Fibroblast of lung (primary cell): Measurements from ENCODE around the gene SEMA3D.

Experiments
- EZH2 ChIP-seq: IDR thresholded peaks from 2 replicates; pipeline ENCODE4 v1.5.1; 2012; ENCODE audit warnings: low read length, control low read depth, mild to moderate bottlenecking; ENCODE audit errors: missing control alignments
- TF ChIP-seq, protein P1 (sequence below), 2 donors: IDR thresholded peaks in 1 of 2; conservative IDR thresholded peaks in 1 of 2; 1 replicate in 1 of 2; 2 replicates in 1 of 2; pipeline ENCODE4 v1.5.1; 2011 to 2012; ENCODE audit warnings: low read length in 2 of 2, control low read depth in 1 of 2, inconsistent platforms in 1 of 2, low read depth in 1 of 2, mild to moderate bottlenecking in 1 of 2

DNA sequence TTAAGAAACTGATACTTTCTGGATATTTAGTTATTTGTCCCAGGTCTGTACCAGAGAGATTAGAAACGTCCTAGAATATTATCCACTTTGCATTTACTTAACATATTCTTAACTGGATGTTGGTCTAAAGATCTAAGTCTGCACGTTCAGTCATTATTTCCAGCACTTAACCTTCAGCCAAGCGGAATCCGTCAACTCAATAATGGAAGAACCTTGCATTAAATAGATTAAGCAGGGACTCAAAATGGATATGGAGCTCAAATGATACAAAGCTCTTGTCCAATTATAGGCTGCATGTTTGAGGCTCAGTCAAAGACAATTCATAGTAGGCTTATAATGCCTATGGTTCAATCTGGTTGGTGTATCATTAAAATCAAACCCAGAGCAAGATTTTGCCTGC, 162.9 kb downstream of the SEMA3D start:
- TF ChIP-seq, protein P1, sequence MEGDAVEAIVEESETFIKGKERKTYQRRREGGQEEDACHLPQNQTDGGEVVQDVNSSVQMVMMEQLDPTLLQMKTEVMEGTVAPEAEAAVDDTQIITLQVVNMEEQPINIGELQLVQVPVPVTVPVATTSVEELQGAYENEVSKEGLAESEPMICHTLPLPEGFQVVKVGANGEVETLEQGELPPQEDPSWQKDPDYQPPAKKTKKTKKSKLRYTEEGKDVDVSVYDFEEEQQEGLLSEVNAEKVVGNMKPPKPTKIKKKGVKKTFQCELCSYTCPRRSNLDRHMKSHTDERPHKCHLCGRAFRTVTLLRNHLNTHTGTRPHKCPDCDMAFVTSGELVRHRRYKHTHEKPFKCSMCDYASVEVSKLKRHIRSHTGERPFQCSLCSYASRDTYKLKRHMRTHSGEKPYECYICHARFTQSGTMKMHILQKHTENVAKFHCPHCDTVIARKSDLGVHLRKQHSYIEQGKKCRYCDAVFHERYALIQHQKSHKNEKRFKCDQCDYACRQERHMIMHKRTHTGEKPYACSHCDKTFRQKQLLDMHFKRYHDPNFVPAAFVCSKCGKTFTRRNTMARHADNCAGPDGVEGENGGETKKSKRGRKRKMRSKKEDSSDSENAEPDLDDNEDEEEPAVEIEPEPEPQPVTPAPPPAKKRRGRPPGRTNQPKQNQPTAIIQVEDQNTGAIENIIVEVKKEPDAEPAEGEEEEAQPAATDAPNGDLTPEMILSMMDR (conservative IDR thresholded peaks at IDR 0.05 in 1 of 2, IDR thresholded peaks at IDR 0.05 in 1 of 2; ENCODE audit: low read depth in 1 of 2, low read length in 2 of 2) = no peak
- TF ChIP-seq EZH2 = no peak
